ENCODE results near the gene SSR2.

Gene SSR2

DNA sequence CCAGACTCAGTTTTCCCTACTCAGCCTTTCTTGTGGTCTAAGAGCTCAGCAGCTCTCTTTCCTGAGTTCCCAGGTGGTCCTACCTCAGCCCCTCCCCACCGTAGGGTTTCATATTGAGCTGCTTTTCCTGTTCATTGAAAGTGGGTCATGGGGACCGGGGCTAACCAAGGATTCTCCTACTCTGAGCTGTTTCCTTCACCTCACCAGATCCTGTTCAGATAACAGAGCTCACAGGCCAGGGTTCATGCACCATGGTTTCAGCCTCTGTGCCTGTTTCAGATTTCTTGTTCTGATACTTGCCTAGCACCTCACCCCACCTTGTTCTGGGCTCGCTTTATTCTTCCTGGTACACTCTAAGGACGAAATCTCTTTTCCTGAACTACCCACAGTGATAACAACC lies 24.3 kb upstream of the SSR2 start:
- DNase-seq, result no peak

DNA sequence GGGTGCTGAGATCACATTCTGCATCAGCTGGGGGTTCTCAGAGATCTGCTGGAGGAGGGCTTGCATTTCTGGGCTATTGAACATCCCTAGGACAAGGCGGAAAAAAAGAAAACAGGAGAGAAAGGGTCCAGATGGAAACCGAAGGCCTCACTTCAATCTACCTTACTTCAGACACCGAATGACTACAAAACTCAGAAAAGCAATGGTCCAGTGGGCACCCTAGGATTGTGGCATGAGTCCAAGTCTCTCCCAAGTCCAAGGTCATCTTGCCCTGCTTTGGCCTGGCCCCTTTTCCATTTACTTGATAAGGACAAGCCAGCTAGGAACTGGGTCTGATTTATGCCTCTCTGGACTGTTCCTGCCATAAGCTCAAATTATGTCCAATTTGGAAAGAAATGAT lies 22.1 kb upstream of the SSR2 start:
- no peak for DNase-seq

DNA sequence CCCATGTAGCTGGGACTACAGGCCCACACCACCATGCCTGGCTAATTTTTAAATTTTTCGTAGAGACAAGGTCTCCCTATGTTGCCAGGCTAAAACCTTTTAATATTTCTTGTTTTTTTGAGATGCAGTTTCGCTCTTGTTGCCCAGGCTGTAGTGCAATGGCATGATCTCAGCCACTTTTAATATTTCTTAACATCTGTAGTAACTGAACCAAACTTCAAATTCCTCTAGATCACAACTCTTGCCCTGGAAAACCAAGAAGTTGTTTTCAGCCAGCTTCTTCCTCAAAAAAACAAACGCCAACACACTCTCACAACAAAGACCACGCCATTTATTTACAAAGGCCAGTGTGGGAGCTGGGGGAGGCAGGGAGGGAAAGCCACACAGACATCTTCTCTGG lies 14.2 kb upstream of the SSR2 start:
- DNase-seq, result peak; percentile 54

DNA sequence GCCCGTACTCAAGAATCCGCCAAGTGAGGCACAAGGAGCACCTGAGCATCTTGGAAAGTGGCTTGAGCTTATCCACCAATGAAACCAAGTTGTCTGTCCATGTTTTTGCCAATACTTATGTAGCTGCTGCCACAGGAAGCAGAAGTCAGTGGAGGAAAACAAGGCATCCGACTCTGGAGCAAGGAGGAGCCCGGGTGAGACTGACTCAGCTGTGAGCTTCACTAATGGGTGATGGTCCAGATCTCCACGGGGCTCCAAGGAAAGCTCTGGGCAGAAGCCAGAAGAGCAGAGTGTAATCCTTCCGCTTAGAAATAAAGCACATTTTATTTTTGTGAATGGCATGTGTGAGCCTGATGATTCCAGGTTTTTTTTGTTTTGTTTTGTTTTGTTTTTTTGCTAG lies 12.3 kb upstream of the SSR2 start:
- DNase-seq, result no peak

DNA sequence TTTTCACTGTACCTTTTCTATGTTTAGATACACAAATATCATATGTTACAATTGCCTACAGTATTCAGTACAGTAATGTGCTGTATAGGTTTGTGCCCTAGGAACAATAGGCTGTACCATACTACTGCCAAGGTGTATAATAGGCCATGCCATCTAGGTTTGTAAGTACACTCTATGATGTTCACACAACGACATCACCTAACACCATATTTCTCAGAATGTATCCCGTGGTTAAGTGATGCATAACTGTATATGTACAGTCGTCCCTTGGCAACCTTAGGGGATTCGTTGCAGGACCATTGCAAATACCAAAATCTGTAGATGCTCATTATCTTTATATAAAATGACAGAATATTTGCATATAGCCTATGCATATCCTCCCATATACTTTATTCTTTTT lies 5.8 kb upstream of the SSR2 start:
- no peak for DNase-seq

DNA sequence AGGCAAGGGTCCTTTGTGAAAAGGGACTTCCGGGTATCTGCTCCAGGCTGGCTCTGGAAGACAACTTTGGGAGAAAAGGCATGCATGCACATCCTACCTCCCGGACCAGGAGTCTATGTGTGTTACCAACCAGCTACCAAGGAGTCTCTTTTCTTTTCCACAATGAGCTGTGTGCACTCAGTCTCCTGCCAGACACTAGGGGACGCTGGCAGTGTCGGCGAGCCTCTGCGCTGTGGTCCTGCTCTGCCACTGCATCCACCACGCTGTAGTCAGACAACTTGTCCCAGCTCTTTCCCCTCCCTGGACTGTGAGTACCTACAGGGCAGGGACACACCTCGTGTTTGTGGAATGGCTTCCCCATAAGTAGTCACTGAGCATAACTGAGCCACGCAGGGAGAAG lies 5.1 kb upstream of the SSR2 start:
- DNase-seq, result peak; percentile 57

DNA sequence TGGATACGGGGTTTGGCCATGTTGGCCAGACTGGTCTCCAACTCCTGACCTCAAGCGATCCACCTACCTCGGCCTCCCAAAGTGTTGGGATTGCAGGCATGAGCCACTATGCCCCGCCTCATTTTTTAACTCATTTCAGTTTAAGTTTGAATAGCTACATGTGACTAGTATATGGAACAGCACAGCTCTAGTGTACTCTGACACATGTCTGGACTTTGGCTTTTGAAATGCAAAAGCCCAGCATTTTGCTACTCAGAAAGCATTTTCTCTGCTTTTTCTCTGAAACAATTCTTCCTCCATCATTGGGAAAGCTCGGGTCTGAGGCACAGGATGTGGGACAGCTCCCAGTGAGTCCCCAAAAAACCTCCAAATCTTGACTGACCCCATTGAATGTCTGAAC lies 4.0 kb upstream of the SSR2 start:
- DNase-seq, result no peak

DNA sequence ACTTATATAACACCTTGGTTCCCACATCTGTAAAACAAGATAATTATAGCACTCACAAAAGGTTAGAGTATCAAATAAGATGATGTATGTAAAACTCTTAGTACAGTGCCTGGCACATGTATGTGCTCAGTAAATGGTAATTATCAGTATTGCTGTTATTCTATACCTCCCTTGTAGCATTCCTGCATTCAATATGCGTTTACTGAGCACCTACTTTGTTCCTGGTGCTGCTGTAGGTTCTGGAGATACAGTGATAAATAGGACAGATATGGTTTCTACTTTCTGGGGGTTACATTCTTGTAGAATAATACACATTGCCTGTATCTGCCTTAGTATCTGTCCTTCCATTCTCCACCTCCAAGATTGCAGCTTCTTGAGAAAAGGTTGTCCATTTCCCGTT lies 1.2 kb upstream of the SSR2 start:
- no peak for DNase-seq

DNA sequence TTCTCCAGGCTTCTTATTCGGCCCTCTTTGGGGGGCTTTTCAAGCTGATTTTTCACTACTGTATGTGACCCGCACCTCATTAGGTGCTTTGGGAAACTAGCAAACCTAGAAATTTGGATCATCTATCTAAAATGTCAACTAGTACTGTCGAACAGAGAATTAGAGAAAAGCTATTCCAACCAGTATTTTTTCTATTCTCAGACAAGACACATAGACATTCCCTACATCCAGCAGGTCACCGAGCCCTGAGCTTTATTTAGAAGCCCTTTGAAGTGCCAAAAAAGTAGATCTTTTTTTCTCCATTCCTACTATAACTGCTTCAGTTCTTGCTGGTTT lies 310 bp upstream of the SSR2 start:
- no peak for DNase-seq

DNA sequence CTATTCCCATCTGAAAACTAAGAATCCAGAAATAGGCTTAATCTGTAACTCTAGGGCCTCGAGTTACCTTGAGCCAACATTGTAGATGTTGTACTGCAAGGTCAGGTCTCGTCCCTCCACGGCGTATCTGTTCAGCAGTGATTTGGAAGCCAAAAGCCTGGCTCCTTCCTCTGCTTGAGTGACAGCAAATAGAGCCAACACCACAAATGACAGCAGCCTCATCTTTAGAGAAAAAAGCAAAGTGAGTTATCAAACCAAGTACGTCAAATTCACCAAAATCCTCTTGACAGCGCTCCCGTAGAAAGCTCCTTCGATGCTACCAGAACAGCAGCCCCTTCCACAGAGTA lies 832 bp downstream of the SSR2 start:
- DNase-seq, result no peak

DNA sequence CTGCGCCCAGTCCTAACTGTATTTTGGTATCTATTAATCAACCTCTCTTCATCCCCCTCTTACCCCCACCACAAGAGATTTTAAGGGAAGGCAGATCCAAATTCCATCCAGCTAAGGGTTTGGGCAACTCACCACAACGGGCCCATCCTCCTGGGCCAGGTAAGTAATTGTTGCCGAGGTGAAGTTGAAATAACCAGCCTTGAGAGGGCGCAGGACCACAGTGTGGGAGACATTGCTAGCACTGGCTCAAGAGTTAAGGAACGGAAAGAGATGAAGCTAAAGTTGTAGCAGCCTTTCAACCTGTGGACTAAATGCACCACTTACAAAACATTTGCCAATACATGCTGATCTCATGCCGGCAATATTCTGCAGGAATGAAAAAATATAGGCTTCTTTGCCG lies 5.9 kb downstream of the SSR2 start:
- DNase-seq, result no peak

DNA sequence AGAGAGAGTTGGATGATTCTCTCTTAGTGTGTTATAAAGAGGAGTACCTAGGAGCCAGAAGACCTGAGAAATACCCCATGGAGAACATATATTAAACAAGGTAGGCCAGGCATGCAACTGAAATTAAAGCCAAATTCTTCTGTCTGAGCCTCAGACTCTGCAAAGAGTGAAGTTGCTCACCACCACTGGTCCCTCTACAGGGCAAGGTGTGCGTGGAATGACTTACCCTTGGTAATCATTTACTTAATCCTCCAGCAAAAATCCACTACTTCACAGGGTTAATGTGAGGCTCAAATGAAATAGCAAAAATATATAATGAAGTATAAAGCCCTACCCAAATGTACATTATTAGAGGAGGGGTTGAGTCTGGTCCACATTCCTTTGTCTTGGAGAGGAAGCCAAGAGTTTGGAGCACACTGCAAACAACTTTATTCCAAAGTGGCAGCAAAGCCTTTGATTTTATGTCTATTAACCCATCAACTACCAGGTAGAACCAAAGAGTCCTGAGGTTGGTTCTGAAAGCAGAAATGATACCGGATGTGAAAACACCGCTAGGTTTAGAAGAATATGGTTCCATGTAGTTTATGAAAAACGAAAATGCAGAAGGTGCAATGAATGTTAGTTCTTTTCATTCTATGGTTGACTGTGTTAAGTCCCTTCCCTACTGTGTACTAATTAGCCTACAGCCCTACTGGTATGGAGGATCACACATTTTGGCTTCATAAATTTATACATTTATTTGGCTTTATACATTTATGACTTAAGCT lies 8.5 kb downstream of the SSR2 start:
- DNase-seq, result no peak

DNA sequence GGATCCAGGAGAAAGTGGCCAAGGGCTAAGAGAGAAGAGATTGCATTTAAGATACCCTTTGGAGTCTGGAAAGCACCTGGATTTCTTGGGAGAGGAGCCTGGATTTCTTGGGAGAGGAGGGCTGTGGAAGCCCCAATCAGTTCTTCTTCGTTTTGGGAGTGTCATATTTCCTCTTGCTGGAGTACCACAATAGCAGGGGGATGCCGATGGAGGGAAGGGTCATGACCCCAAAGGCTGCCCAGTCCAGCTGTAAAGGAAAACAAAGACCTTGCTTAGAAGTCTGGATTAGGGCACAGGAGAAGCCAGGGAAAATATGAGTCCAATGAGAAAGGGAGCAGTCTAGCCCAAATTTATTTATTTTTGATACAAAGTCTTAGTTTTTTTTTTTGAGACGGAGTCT lies 11.3 kb downstream of the SSR2 start:
- DNase-seq, result no peak

DNA sequence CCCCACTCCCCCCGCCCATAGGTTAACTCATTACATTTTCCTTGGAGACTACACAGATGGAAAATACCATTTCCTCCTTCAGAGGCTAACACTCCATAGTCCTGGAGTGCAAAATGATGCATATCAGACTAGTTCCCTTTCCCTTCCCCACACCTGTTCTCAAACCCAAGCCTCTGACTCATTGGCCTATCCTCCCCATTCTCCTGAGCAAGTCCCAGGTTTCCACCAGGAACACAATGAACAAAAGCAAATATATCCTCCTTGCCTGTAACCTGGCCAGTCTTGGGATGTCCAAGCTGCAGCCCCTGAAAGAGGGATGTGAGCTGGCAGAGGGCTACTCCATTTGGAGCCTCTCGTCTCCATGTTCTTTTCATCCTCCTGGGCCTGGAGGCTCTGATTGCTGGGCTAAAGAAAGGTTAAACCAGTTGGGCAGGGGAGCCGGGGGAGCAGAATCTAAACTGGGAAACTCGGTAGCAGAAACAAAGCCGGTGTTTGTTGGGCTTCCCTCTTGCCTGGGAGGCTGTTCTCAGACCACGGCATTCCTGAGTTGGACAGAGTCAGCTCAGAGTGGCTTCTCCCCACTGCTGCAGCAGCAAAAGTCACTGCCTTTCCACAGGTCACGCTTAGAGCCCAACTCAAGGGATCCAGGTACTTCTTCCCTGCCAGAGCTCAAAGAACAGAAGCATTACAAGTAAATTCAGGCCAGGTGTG lies 13.9 kb downstream of the SSR2 start:
- DNase-seq, result no peak

DNA sequence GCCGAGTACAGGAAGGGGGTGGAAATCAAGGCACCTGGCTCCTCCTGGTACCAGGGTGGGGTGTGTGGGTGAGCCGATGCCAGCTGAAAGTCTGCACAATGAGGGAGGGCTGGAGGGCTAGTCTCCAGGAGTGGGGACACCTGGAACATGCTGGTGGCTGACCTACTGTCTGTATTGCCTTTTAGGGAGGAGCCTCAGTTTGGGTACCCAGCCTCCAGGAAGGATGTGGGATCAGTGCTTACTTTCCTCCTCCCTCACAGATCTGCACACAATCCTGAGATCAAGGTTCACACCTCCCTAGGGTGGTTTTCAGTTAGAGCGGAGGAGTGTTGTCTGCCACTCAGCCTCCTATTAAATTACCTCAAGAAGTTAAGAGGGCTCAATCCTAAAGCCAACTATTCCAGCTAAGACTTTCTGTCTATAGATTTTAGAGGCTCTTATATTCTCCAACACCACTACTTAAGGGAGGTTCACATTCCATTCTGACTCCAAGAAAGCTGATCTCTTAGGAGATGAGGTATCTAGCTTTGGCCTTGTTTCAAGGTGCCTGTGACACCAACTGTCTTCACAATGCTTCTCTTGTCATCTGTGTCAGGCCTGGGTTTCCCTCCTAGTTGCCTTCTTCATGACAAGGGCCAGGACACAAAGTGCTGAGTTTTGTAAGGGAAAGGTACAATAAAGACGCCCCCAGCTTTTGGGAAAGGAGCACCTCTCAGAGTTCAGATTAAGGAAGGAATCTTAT lies 15.7 kb downstream of the SSR2 start:
- DNase-seq, result no peak

DNA sequence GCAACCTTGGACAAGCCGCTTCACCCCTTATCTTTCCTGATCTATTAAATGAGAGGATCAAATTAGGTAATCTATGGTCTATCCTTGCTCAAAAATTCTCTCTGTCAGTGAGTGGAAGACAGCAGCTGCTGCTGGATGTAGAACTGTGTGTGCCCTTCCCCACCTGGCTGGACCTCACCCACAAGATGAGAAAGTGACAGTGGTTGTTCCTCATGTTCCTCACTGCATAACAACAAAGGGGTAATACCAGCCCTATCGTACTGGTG lies 16.9 kb downstream of the SSR2 start:
- DNase-seq, result no peak

DNA sequence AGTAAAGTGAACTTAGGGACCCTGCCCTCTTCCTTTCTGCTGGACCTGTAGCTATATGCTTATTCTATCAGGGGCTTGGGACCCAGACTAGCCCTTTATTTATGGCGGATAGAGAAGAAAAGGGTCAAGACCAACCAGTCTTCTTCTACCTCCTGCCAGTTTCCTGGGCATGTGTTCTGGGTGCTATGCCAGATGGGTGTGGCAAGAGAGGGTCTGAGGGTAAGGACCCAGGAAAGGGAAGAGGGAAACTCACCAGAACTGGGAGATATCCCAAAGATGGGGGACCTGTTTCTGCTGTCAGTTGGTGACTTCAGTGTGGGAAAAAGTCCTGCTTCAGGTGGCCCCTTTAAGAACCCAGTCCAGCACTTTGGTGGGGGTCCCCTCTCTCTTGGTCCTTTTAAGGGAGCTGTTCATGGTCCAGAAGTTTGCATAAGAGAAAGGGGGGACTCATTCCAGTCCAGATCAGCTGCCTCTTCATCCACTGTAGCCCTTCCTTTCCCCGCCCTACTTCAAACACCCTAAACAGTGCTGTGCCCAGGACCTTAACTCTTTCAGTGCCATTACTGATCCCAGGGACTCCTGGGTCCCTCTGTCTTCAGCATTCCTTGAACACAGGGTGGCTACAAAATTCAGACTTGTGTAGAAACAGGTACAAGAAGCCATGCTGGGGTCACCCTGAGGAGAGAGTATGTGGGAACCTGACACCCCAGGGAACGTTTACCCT lies 18.4 kb downstream of the SSR2 start:
- no peak for DNase-seq

DNA sequence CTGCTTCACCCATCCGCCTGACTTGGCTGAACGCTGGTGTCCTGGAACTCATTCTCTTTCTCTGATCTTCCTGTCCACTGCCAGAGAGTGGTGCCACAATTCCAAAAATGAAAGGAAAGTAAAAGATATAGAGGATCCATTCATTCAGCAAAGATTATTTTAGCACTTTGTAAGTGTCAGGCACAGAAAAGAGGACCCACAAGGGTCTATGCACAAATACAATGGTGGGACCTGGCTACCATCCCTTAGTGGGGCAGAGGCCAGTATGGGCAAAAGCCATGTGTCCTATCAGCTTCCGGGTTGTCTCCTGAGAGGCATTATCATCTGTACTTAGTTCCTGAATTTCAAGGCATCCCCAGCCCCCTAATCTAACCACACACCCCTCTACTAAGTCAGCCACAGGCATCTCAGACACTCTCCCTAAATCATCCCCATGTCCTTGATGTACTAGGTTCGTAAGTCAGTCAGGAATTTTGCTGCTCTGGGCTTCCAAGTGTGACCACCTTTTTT lies 19.0 kb downstream of the SSR2 start:
- DNase-seq, result no peak

DNA sequence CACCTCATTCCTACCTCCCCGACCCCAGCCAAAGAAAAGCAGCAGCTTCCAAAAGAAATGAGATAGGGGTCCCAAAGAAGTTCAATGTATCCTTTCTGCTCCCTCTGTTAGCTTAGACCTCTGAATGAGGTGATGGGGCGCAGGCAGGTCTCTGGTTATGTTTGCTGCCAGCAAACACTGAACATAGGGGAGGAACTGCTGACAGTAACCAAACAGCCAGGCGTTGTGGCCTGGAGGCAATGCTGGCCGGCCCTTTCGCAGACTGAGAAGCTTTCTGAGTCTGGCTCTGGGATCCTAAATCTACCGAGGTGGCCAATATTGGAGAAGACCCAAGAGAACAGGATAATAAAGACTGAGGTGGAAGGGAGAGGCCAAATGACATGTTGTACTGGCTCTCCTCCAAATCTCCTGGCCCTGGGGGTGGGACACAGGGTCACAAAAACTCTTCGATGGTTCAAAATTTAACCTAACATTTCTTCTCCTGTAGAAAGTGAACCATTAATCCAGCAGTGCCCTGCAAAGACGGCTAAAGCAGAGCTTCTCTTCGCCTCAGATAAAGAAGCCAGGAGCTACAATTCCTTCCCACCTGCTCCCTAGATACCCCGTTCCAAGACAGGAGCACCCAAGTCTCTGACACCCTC lies 19.6 kb downstream of the SSR2 start:
- no peak for DNase-seq

DNA sequence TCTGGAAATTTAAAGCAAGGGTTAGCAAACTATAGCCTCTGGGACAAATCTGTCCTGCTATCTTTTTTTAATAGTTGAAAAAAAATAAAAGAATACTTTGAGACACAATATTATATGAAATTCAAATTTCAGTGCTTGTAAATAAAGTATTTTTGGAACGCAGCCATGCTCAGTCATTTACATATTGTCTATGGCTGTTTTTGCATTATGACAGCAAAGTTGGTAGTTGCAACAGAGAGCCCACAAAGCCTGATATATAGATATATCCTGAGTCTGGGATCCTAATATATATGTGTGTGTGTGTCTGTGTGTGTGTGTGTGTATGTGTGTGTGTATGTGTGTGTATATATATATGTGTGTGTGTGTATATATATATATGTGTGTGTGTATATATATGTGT lies 20.8 kb downstream of the SSR2 start:
- no peak for DNase-seq

DNA sequence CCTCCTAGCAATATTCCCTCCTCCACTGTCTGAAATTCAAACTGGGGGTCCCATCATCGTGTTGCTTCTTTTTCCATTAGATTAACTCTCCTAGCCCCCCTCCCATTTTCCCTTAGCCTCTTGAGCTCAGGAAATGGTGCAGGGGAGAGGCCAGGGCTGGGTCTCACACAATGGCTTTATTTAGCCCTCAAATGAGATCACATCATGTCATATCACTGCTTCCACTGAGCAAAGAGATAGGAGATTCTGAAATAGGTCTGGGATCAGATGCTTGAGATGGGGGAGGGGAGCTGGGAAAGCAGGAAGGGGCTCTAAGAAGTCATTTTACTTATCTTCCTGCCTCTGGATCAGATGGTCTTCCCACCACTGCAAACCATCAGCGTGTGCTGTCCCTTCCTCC lies 24.6 kb downstream of the SSR2 start:
- DNase-seq, result no peak

DNA sequence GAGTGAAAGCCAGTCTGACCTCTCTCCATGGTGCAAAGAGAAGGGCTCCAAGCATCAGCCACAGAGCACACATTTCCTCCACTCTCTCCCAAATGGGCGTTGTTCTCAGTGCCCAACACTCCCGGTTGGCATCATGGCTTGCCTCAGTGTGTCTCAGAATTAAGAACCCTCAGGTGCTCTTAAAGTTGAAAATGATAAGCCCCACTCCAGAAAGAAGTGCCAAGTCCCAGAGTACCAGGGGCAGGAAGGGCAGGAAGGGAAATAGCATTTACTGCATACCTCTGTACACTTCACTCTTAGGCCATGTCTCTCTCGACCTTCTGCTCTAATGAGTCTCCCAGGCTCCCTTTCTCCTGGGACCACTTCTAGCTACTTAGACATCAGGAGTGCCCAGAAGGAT lies 27.2 kb downstream of the SSR2 start:
- no peak for DNase-seq

DNA sequence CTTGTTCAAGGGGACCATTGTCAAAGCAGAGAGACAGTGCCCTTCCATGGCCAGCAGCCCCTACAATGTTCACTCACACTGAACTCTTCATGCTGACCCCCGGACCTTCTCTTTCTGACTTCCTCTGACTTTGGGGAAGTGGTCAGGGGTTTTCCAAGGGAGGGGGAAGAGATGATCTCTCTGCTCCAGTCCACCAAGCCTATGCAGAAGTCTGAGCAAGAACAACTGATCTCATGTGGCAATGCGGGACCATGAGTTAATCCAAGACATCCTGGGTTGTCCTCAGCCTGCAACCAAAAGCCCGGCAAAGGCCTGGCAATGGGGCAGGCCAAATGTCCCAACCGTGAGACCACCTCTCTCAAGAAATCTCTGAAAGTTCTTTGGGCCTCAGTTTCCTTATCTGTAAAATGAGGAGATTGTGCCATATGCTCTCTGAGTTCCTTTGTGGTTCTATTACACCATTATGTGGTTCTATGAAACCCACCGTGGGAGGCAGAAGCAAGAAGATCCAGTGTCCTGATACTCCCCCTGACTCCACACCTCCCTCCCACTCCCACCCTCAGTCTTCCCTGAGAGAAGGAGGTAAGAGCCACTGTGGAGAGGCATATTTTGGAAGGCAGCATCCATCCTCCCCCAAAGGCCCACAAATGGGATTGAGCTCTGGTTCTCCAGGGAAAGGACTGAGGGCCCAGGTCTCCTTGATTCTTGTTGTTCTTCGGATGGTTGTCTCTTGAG lies 30.6 kb downstream of the SSR2 start:
- DNase-seq, result peak; percentile 97
